ENCODE measurements around the gene PHACTR3.

PHACTR3 gene

DNA sequence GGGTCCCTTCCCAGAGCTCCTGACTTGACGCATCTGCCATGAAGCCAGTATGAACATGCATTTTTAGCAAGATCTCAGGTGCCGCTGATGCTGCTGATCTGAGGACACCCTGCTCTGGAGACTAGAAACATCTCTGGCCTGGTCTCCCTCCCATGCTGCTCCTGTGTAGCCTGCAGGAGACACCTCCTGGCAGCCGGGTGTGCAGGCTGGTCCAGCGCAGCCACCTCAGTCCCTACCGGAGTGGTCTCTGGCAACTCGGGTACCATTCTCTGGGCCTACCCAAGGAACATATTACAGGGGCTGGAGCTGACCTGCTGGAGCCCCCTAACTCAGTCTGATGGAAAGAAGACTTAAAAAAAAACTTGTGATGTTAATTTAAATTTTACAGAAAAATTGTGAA lies 20.1 kb downstream of the PHACTR3 start:
- no peak for DNase-seq

DNA sequence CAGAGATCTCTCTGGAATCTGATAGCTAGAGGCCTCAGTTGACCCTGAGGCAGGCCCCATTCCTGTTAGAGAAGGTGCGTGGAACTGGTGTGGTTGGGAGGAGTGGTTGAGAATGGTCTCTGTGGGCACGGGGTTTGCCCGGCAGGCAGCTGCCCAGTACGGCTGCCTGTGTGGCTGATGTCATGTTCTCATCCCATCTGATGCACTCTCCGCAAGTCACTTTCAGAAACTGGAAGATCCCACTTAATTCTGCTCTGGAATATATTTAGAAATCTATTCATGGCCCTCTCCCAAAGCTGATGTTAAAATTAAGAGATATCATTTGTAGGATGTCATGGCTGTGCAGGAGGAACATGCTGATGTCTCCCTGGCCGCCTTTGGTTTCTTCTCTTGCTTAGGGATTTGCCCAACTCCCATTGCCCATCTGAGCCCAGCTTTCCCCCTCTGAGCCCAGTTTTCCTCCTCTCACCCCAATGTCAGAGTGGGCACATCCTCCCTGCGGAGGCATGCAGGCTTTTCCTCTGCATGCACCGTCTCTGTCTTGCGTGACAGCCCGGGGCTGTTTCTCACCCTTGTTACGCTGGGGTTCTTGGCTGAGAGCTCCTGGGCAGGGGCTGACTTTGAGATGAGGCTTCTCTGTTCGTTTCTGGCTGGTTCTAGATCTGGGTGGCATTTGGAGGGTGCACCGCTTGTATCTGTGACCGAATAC lies 21.0 kb downstream of the PHACTR3 start:
- no peak for DNase-seq

DNA sequence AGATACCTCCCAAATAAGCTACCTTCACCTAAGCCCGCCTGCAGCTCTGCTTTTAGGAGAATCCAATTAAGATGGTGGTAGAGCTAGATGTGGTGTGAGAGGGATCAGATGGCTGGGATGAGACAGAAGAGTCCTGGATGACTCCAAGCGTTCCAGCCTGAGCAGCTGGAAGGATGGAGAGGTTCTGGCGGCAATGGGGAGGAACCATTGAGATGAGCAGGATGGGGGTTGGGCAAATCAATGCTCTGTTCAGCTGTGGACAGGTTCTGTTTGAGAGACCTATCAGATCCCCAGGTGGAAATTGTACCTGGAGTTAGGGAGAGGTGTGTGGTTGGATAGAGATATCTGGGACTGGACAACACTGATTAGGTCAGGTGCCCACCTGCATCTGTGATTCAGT lies 23.0 kb downstream of the PHACTR3 start:
- no peak for DNase-seq

DNA sequence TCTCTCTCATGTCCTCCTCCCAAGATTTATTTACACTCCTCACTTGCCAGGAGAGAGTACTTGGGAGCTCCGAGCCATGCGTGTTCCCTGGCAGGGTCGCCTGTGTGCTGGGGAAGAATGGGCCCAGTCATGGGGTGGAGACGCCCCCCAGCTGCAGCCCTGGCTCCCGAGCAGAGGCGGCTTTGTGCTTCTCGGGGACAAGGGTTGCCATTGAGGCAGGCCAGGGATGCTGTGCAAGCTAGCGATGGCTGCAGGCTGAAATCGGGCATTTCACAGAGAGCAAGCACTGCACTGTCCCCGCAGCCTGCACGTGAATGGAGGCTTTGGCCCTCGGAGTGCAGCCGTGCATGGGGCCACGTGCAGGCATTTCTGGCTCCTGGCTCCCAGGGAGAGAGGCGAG lies 23.8 kb downstream of the PHACTR3 start:
- DNase-seq: no peak

DNA sequence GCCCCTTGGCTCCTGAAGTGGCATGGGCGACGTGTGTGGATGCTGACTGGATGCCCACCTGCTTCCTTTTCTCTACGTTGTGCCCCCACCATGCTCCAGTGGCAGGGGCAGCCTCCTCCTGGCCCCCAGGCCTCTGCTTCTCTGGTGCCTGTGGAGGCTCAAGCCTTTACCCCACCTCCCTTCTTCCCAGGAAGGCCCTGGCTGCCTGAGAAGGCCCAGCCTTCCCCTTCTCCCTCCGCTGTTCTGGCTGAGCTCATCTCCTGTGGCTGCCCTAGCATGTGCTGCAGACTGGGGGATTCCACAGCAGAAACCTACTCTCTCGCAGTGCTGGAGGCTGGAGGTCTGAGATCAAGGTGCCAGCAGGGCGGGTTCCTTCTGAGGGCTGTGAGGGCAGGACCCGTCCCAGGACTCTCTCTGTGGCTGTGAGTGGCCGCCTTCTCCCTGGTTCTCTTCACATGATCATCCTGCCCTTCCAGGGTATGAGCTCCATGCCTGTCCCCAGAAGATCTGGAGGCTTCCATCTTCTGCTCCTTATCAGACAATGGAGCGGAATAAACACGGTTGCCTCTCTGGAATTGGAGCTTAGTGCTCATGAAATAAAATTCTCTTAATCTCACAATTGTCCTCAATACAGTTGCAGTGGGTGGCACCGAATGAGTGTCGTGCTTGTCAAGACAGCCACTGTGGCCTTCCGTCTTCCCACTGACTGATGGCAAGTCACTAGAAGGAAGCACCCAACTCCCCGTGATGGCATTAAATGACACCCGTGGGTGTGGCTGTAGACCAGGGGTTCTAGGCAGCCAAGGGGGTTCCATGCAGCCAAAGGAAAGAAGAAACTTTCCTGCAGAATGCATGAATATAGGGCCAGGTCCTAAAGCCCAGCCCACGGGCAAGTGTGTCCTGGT lies 25.1 kb downstream of the PHACTR3 start:
- no peak for DNase-seq

DNA sequence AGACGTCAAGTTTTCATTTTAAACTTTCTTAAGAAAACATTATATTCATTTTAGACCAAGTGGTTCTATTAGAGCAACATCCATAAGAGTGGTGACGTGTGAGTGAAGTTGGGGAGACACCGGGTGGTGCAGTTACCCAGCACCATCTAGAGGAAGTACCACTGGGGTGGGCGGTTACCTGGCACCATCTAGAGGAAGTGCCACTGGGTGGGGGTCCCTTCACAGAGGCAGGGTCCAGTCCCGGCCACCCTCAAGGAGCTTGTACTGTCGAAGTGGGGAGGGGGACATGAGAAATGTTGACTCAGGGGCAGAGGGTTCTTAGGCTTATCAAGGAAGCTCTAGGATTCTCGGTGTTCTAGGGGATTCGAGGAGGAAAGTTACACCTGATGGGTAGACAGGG lies 26.2 kb downstream of the PHACTR3 start:
- DNase-seq: no peak

DNA sequence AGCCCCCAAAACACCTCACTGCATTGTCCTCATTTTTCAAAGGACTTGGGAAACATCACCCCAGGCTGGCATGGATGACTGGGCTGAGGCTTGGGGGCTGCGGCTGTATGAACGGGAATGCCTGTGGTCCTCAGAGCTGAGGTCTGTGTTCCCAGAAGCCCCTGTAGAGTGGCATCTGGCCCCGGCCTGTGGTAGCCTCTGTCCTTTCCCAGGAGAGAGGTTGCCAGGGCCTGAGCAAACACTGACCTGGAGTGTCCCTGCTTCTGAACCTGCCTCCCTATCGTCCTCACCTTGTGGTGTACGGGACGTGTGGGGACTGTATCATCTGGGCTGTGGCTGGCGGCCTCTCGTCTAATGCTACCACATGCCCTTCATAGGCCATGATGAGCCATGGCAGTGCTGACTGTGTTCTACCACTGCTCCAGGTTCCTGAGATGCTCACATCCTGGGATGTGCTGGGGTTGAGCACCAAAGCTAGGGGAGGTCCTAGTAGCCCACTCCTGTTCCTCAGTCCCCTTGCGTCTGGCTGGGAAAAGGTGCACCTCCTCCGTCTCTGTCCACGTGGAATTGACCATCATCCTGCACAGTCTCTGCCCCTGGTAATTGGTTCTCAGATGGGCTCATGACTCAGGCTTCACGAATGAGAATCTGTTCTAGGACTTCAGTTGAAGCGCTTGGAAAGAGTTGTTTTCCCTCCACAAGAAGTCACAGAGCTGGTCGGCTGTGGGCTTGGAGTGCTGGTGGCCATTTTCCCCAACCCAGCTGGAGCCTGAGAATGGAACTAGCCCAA lies 27.6 kb downstream of the PHACTR3 start:
- no peak for DNase-seq

DNA sequence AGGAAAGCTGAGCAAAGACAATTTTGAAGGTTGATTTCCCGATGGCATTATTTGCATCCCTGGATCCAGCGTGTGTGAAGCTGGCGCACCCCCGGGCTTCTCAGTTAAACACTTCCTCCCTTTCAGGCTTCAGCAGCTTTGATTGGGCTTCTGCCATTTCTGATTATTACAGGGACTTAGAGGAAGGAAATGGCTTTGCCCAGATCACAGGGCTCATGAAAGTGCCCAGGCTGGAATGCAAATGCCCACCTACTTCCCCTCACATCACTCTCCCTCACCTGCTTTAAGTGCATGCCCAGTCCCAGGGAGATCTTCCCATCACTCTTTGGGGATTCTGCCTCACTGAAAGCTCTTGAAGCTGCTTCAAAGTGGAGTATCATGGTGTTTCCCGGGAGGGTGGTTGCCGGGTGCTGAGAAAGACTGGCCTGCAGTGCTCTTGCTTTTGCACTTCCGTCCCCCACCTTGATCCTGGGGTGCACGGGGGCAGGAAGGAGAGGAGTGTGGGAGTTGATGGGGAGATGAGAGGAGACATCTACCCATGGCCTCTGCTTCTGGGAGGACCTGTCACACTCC lies 28.3 kb downstream of the PHACTR3 start:
- no peak for DNase-seq

DNA sequence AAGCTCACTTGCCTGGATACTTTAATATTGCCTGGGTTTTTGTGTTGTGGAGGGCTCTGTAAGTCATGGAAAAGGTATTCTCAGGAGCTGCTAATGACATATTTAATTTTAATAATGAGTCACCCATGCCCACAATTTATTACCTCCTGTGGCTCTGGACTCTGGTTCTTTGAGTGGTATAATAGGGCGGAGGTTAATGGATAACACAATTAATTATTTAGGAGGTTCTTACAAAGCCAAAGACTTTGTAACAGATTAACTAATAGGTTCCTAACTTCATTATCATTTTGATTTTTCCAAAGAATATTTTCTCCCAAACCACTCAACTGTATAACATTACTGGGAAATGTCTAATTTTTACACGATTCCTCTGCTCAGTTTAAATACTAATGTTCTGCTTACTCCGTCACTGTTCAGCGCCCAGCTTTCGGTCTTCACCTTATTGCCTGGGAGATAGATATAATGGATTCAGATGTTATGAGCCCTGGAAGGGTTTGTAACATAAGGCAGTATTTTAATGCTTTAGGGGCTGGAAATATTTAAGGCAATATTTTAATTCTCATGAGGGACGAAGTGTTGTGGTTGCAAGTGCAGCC lies 29.4 kb downstream of the PHACTR3 start:
- no peak for DNase-seq

DNA sequence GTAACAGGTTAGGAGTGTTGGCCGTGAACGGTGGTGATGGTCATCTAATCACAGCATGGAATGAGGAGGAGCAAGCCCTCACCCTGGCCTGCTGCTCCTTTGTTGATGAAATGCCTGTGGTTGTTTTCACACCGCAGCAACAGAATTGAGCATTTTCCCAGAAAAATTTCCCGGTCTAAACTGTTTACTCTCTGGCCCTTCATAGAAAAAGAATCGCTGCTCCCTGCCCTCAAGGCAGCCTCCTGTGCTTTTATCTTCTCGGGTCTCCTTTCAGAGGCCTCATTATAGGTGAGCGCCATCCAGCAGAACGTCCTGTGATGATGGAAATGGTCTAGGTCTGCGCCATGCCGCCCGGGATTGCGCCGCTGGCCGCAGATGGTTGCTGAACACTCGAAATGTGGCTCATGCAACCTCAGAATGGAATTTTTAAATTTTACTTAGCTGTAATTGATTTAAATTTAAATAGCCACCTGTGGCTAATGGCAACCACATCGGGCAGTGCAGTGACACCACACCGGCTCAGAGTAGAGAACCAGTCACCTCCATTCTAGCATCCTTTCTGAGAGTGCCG lies 30.2 kb downstream of the PHACTR3 start:
- DNase-seq: no peak

DNA sequence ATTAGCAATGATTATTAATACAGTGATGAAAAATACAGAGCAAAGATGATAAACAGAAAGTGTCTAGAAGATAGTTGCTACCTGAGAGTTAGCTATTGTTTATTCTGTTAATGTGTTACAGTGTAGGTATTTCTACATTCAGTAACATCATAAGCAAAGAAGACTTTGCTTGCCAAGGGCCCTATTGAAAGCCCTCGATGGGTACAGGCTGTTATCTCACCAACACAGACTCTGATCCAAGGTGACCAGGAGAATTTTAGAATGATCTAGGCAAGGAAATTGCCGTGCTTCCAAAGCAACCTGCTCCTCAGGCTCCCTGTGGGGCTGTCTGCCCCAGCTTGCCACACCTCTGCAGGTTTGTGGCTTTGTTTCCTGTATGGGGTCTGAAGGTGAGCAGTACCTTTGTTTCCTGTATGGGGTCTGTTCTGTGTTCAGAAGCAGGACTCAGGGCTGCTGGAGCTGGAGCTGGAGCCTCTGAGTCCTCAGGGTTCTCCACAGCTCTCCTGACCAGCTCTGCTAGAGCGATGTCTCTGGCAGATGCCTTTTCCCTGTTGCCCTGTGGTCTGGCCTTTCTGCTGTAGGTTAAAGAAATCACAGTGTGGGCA lies 32.5 kb downstream of the PHACTR3 start:
- DNase-seq: no peak

DNA sequence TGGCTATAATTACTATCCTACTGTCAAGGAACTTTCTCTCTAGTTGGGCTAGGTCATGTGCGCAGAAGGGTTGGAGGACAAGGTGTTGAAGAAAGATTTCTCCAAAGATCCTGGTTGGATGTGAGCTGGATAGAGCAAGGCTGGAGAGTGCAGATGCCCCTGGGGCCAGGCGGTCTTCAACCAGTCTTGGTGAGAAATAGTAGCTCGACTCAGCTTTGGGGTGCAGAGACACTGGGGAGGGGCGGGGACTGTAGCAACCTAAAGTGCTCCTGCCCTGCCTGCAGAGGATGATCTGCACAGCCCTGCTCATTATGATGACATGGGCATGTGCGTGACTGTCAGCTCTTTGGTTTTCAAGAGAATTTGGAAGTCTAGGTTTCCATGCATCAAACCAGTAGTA lies 35.9 kb downstream of the PHACTR3 start:
- no peak for DNase-seq

DNA sequence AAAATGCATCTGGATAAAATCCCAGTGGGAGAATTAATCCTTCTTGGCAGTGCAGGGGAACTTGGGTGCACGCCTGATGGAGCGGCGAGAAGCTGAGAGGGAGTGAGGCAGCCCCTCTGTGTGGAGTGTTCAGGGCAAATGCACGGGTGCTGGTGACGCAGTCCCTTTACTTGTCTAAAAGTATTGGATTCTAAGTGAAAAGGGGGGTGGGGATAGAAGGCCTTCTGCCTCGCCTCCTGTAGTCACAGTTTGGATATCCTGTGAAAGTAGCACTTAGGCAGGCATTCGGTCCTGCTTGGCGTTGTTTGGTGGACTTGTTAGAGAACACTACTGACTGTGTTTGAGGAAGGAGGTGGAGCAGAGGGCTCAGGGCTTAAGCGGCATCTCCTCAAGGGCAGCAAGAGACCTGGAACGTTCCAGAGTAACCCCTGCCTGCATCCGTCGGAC lies 39.3 kb downstream of the PHACTR3 start:
- no peak for DNase-seq

DNA sequence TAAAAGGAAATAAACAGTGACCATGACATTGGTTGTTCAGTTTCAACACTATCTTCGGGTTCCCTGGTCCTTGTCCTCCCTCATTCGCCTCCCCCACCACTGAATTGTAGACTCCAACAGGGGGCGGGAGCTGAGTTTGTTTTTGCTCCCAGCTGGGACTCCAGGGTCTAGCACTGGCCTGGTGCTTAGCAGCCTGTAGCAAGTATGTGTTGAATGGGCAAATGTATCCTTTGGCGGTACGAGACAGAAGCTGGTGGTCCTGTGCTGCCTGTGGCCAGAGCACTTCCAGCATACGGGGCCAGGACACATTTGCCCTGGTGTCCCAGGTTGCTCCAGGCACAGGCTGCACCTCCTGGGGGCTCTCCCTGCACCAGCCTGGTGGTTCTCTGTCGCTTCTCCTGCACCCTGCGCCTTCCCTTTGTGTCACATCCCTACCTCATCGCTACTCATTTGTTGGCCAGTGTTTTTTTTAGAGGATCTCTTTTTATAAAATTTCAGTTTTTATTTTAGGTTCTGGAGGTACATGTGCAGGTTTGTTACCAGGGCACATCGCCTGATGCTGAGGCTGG lies 40.1 kb downstream of the PHACTR3 start:
- DNase-seq: no peak

DNA sequence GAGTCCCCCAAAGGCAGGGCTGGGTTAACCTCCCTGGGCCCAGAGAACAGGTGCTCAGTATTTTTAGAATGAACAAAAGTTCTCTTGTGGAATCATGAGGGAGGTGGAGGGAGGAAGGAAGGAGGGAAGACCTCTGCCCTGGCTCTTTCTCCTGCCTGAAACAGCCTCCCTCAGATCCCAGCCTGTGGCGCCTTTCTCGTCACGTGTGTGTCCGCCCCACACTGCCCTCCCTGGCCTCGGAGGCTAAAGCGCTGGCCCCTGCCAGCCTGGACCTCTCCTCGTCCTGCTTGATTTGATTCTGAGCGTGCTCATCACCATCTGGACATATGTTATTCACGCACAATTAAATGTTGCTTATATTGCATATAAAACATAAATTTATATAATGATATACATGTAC lies 40.9 kb downstream of the PHACTR3 start:
- no peak for DNase-seq

DNA sequence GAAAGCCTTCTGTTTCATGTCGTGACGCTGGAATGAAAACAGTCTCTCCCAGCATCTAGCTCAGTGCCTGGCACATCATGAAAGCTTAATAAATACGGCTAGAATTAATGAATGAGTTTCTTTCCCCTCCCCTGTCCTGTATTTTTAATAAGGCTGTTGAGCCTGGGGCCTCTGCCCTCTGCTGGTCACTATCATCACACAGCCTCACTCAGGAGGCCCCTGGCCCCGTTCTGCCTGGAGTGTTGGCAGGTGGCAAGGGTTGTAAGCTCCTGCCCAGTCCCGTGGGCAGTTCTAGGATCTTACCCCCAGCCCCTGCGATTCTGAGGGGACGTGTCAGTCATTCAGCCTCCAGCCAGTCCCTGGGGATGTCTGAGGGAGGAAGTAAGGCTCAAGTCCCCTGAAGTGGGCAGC lies 41.4 kb downstream of the PHACTR3 start:
- no peak for DNase-seq

DNA sequence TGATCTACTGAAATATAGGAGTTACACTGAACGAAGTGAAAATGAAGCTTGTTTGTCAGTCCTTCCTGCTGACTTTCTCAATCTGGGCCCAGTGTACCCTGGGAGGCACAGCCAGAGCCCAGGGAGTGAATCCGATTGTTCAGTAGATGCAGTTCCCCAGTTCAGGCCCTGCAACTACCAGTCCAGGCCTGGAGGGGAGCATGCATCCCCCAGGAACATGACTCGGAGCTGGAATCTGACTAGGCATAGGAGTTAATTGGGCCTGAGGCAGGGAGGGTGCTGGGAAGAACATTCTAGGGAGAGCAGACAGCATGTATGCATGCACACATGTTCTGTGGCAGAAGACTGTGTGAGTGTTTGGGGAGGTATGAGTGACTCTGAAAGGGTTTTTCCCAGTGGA lies 42.1 kb downstream of the PHACTR3 start:
- no peak for DNase-seq

DNA sequence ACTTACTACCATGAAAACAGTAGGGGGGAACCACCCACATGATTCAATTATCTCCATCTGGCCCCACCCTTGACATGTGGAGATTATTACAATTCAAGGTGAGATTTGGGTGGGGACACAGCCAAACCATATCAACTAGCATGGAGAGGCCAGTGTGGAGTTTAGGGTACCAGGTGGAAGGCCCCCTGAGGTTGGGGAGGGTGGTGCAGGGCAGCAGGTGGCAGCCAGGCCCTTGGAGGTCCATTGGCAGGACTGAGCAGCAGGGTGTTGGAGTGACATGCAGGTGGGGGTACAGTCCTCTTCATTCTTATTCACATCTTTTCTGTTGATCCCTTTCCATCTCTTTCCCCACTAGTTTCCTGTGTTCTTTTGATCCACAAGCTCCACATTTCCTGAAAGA lies 42.9 kb downstream of the PHACTR3 start:
- no peak for DNase-seq

DNA sequence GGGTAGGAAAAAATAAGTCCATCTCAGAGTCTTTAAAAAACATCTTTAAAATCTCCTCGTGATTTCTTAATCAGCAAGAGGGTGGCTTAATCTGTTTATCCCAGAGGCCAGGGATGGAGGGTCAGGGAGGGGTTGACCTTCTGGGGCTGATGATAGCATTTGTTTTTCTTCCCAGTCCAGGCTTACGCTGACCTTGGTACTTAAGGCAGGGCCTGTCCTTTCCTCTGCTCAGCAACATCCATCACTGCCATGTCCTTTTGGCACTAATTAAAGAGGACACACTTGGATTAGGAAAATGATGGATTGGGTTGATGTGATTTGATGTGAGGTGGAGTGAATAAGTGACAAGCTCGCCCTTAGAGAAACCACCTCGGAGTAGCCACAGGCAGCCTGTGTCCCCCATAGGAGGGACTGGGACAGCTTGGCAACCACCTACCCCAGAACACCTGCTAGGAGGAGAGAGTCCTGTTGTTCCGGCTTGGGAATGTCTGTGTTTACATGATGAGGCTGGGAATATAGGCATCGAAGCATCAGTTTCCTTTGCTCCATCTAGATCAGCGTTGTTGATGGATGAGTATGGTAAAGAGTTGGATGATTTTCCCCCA lies 44.2 kb downstream of the PHACTR3 start:
- no peak for DNase-seq

DNA sequence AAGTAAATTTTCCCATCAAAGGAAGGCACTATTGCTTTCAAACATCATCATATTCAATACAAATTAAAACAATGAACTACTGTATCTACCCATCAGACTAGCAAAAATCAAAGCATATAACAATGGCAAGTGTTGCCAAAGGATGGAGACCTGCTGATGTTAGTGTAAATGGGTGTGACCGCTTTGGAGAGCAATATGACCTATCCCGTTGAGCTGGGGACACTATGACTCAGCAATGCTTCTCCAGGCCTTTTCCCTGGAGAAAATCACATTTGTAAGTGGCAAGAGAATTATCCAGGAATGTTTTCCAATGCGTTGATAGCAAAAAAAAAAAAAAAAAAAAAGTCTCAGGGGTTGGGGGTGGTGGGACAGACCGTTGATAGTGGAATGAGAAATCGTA lies 46.1 kb downstream of the PHACTR3 start:
- DNase-seq: no peak

DNA sequence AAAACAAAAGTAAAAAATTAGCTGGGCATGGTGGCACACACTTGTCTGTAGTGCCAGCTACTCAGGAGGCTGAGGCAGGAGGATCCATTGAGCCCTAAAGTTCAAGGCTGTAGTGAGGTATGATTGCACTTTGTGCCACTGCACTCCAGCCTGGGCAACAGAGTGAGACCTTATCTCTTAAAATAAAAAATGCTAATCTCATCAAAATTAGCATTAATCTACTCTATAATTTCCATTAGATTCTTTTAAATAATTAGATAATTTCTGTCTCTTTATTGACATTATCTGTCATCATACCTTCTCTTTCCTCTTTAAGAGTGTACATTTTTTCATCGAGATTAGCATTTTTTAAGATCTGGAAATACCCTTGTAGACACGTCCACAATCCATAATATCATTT lies 48.0 kb downstream of the PHACTR3 start:
- no peak for DNase-seq

Data from stimulated activated naive CD4-positive, alpha-beta T cell treated with Interleukin-2 at 50 U/mL for 16 hours (primary cell).